Heart left ventricle (tissue), 13 donors: Measurements from ENCODE around the gene ANKS3.

ENCODE experiments used
- POLR2A ChIP-seq, 2 donors: fragments of 450-650 bp; IDR thresholded peaks; one replicate each; pipeline ENCODE4 v1.6.1; 2017; ENCODE audit warnings: antibody characterized with exemption in 2 of 2, mild to moderate bottlenecking in 2 of 2, moderate library complexity in 2 of 2
- TF ChIP-seq, protein P1 (sequence below), 12 donors: fragments of 200-600 bp; sonication (generic) in 4 of 12; IDR thresholded peaks; one replicate each; pipeline versions ENCODE4 v1.5.0 to v1.8.0; 2018 to 2022; ENCODE audit warnings: antibody characterized with exemption in 12 of 12, mild to moderate bottlenecking in 5 of 12
- donor health status: ischemic (EF 13 %, LVEDD 7.1; RV severe dilation, severe dysfunction).
- donor health status: DM: no; HTN: yes; CAD: no.
- donor health status: DM: no; HTN: no; CAD: no.
- donor health status: ischemic (EF 25% LVEDD 6.9; RV normal size, moderate dysfunction).
- donor health status: ischemic (EF 25% LVEDD 5.7; RV mildly dilated, moderate dysfunction).
- donor health status: ischemic (EF 35%, LVEDD 5.7; RV mildly dilated, moderate dysfunction).
- donor health status: nonischemic (EF 11% LVEDD 7.7; RV severe dilation, severe dysfunction).
- donor health status: DM: yes; HTN: yes; CAD: no.
- donor health status: PGD.
- donor health status: ischemic (EF 29% LVEDD 5.4; RV normal size, mild dysfunction).
- donor health status: nonischemic (EF 23%, LVEDD 6.1; RV moderate dilation, normal function).

DNA sequence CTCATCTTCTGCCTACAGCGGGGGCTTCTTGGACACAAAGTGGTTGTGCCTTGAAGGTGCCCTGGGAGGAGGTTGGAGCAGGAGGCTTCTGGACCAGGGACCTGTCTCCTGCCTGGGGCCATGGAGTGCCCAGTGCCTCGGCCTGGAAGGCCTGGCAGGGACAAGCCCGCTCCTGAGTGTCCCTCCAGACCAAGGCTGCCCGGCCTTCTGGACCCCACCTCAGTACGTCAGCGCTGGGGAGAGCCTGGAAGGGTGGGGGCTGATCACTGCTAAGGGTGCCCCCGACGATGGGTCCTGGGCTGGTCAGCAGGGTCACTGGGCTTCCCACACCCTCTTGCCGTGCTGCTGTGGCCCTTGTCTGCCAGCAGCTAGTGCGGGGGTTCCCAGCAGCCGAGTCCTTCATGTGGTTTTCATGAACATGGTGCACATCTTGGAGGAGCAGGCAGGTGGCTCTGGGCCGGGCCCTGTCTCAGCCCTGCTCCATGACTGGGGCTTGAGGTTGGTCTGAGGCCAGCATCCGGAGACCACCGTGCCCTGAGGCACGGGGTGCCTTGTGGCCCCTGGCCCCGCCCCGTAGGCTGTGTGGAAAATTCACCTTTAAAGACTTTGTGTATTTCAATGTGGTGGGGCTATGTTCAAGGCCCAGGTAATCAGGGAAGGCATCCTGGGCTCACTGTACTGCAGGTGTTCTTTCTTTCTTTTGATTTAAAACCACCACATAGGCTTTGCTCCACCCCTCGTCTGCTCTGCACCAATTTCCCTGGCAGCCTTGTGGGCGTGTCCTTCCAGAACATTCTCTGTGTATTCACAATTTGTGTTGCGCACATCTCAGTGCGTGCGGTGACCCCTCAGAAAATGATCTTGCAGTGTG is 87.1 kb downstream of the ANKS3 start:
- TF ChIP-seq, protein P1, sequence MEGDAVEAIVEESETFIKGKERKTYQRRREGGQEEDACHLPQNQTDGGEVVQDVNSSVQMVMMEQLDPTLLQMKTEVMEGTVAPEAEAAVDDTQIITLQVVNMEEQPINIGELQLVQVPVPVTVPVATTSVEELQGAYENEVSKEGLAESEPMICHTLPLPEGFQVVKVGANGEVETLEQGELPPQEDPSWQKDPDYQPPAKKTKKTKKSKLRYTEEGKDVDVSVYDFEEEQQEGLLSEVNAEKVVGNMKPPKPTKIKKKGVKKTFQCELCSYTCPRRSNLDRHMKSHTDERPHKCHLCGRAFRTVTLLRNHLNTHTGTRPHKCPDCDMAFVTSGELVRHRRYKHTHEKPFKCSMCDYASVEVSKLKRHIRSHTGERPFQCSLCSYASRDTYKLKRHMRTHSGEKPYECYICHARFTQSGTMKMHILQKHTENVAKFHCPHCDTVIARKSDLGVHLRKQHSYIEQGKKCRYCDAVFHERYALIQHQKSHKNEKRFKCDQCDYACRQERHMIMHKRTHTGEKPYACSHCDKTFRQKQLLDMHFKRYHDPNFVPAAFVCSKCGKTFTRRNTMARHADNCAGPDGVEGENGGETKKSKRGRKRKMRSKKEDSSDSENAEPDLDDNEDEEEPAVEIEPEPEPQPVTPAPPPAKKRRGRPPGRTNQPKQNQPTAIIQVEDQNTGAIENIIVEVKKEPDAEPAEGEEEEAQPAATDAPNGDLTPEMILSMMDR (IDR thresholded peaks at IDR 0.05): no peak
- TF ChIP-seq POLR2A (IDR thresholded peaks at IDR 0.05): no peak
